ENCODE data around the gene WAC. TPM values are rescaled to one million over a fixed set of nuclear protein-coding genes. Genes with fewer than 3 reads are reported as not detected.

Gene WAC
- total and polyA plus RNA-seq, 2 of the 13 experiments (the other 11 are each of a cell fraction or from before 2014, with no cell fraction given) = 69.1 to 96.2 TPM

GRCh38 chr10:28532337-28533185, at the start of gene WAC (continued):
- TF ChIP-seq SETDB1 (CRISPR knock-in tag; IDR thresholded peaks at IDR 0.05; ENCODE audit: borderline replicate concordance) = peak; percentile 84; the same call in 1 of the 2 replicates
- TF ChIP-seq THAP11 (CRISPR knock-in tag; IDR thresholded peaks at IDR 0.05) = peak; percentile 83
- TF ChIP-seq POLR2AphosphoS5 (IDR thresholded peaks at IDR 0.05; ENCODE audit: low read depth, low read length) = peak; percentile 92
- peak; percentile 55 for TF ChIP-seq ZNF18 (CRISPR knock-in tag; IDR thresholded peaks at IDR 0.05; ENCODE audit: insufficient replicate concordance)
- TF ChIP-seq ZFYVE20 (CRISPR knock-in tag; IDR thresholded peaks at IDR 0.05; ENCODE audit: borderline replicate concordance, low read depth) = 0 out of 2 replicates have a peak, but pooled peaks have one; percentile 14
- peak; percentile 73 for TF ChIP-seq ZNF704 (CRISPR knock-in tag; IDR thresholded peaks at IDR 0.05; ENCODE audit: borderline replicate concordance)
- TF ChIP-seq AFF4 (CRISPR knock-in tag; IDR thresholded peaks at IDR 0.05) = peak; percentile 23; the same call in 1 of the 2 replicates
- TF ChIP-seq ZNF280D (CRISPR knock-in tag; IDR thresholded peaks at IDR 0.05) = 0 out of 2 replicates have a peak, but pooled peaks have one; percentile 6
- peak; percentile 58; the same call in 1 of the 2 replicates for TF ChIP-seq GFI1 (CRISPR knock-in tag; IDR thresholded peaks at IDR 0.05; ENCODE audit: borderline replicate concordance)
- no peak for TF ChIP-seq ZKSCAN1 (IDR thresholded peaks at IDR 0.05; ENCODE audit: low read length)
- 0 out of 2 replicates have a peak, but pooled peaks have one; percentile 77 for TF ChIP-seq ZNF749 (CRISPR knock-in tag; IDR thresholded peaks at IDR 0.05; ENCODE audit: borderline replicate concordance)
- peak; percentile 82; the same call in 1 of the 2 replicates for TF ChIP-seq ZNF572 (CRISPR knock-in tag; IDR thresholded peaks at IDR 0.05)
- no peak for TF ChIP-seq PHB2 (IDR thresholded peaks at IDR 0.05; ENCODE audit: partially characterized antibody)
- no peak for TF ChIP-seq ZNF615 (CRISPR knock-in tag; IDR thresholded peaks at IDR 0.05; ENCODE audit: borderline replicate concordance)
- TF ChIP-seq GABPB1 (CRISPR knock-in tag; IDR thresholded peaks at IDR 0.05) = peak; percentile 93
- peak; percentile 72 for TF ChIP-seq TFDP2 (CRISPR knock-in tag; IDR thresholded peaks at IDR 0.05)
